ENCODE data around the gene NDUFV3.

GRCh38 chr21:42883921-42884320, 9.2 kb upstream of the NDUFV3 start:
- no peak for TF ChIP-seq CTCF (optimal IDR thresholded peaks at IDR 0.05 in 1 of 3, IDR thresholded peaks at IDR 0.05 in 1 of 3, conservative IDR thresholded peaks at IDR 0.05 in 1 of 3; ENCODE audit: extremely low read depth in 1 of 3, insufficient read depth in 2 of 3, low read length in 3 of 3)
- TF ChIP-seq EZH2 (IDR thresholded peaks at IDR 0.05; ENCODE audit: low read length) = no peak
